Transverse colon (tissue), 4 donors: ENCODE results near the gene URGCP. TPM values are rescaled to one million over a fixed set of nuclear protein-coding genes. Genes with fewer than 3 reads are reported as not detected.

Source experiments
- DNase-seq: peaks from one replicate; pipeline ENCODE4 v3.0.0-alpha.2; 2019
- H3K27ac ChIP-seq, 4 donors: fragments of 200-600 bp; sonication (generic); 2 replicates each; pipeline ENCODE4 v1.5.1; 2016 to 2018; ENCODE audit warnings: inconsistent platforms in 4 of 4
- H3K27me3 ChIP-seq: fragments of 200-600 bp; sonication (generic); 2 replicates; pipeline ENCODE4 v1.5.1; 2017; ENCODE audit warnings: inconsistent platforms
- H3K36me3 ChIP-seq, 4 donors: fragments of 200-600 bp; sonication (generic); 2 replicates each; pipeline ENCODE4 v1.5.1; 2017 to 2019; ENCODE audit warnings: inconsistent platforms in 4 of 4
- H3K4me1 ChIP-seq, 4 donors: fragments of 200-600 bp; sonication (generic); 2 replicates each; pipeline ENCODE4 v1.5.1; 2017 to 2020; ENCODE audit warnings: inconsistent platforms in 4 of 4
- H3K4me3 ChIP-seq, 4 donors: fragments of 200-600 bp; sonication (generic); 1 replicate in 1 of 4; 2 replicates in 3 of 4; pipeline versions ENCODE4 v1.5.1 to v1.6.1; 2017 to 2019; ENCODE audit warnings: inconsistent platforms in 4 of 4
- H3K9me3 ChIP-seq, 2 donors: fragments of 200-600 bp; sonication (generic); 2 replicates each; pipeline ENCODE4 v1.5.1; 2017 to 2019; ENCODE audit warnings: inconsistent platforms in 2 of 2
- EP300 ChIP-seq: sonication (generic); formaldehyde crosslinking; IDR thresholded peaks from one replicate; pipeline ENCODE4 v1.6.1; 2017; ENCODE audit warnings: antibody characterized with exemption, low read depth
- POLR2A ChIP-seq: fragments of 450-650 bp; IDR thresholded peaks from one replicate; pipeline ENCODE4 v1.6.1; 2016; ENCODE audit warnings: antibody characterized with exemption, mild to moderate bottlenecking, moderate library complexity
- POLR2AphosphoS5 ChIP-seq, 3 donors: sonication (generic); formaldehyde crosslinking; IDR thresholded peaks; one replicate each; pipeline ENCODE4 v1.6.1; 2016; ENCODE audit warnings: antibody characterized with exemption in 3 of 3
- WGBS, 2 donors: methylation state at CpG; one replicate each; pipeline ENCODE4 v1.1.5; 2018; ENCODE audit warnings: low coverage in 1 of 2; 5-methylcytosine and 5-hydroxymethylcytosine counted together
- in situ Hi-C, 4 donors: fragments of 200-750 bp; cut with MboI; loops; one replicate each; pipeline versions ENCODE4 v1.15.0 to v1.15.1; 2017; ENCODE audit warnings: low sequenced_read_pairs in 3 of 4, low pct_ligation_motif_present in 1 of 4, low pct_unique_long_range_greater_than_20kb in 1 of 4
- intact Hi-C: fragments of 100-400 bp; cut with DNase I; formaldehyde crosslinking; loops from one replicate; pipeline ENCODE4 v1.15.1; 2023; ENCODE audit warnings: low total_unique reads
- total RNA-seq, 4 donors: library from RNA; depleted of rRNA; stranded (reverse); fragments of >200 nt; gene quantifications; one replicate each; pipeline ENCODE4 v1.1.0, GENCODE V29; 2016
- TF ChIP-seq, protein P1 (sequence below), 5 experiments: fragments of 200-600 bp in 3 of 5; fragments of 450-650 bp in 2 of 5; sonication (generic) in 3 of 5; IDR thresholded peaks; 1 replicate in 2 of 5; 2 replicates in 3 of 5; pipeline ENCODE4 v1.5.1; 2016 to 2017; ENCODE audit warnings: antibody characterized with exemption in 5 of 5, inconsistent platforms in 3 of 5, mild to moderate bottlenecking in 2 of 5, moderate library complexity in 1 of 5

The URGCP gene
- total RNA-seq, 4 donors from 2014 or later = 54.5 to 84.2 (median 58.2) TPM

DNA sequence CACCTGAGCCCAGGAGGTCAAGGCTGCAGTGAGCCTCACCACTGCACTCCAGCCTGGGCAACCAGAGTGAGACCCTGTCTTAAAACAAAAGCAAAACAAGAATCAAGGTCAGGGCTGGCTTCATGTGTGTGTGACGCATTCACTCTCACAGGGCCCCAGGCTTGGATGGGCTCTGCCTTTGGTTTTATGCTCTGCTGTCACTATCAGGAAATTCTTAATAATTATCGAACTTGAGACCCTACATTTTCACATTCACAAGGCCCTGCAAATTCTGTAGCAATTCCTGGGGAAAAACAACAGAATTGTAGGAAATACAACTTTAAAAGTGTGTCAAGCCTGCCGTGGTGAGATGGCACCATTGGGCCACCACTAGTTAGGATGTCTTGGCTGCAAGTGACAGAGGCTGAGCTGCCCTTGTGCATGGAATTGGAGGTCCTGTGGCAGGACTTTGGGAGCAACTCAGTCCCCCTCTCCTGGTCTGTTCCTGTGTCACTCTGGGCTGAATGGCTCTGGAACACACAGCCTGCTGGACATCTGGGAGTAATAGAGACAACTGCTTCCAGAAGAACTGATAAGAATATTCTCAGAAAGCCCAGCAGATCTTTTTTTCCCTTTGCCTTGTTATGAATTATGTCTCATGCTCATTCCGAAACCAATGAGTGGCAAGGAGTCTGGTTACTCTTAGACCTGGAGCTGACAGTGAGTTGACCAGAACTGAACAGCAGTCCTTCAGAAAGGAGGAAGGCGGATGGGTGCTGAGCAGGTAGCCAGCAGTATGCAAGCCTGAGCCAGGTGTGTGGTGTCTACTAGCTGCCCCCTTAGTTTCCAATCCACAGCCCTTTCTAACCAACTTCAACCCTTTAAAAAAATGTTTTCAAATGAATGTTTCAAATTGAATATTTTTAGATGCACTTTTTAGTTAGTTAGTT, 23.4 kb upstream of the URGCP start:
- in situ Hi-C loops = no loop called here
- Histone ChIP-seq H3K27me3 (no peaks in the 10 kb centered on the region), H3K36me3 (no peaks in the 10 kb centered on the region), H3K4me1 (peaks cover 0 to 19% (median 13%) of the 10 kb centered on the region in 4 donors), H3K4me3 (no peak overlapping the region), H3K9me3 (no peaks in the 10 kb centered on the region), H3K27ac (no peak overlapping the region)
- 99 to 100% methylated on average over 1 to 5 of the region's 5 CpGs for WGBS, 2 donors
- no peak for DNase-seq
- intact Hi-C loops = no loop called here
- TF ChIP-seq EP300 = no peak
- TF ChIP-seq, protein P1, sequence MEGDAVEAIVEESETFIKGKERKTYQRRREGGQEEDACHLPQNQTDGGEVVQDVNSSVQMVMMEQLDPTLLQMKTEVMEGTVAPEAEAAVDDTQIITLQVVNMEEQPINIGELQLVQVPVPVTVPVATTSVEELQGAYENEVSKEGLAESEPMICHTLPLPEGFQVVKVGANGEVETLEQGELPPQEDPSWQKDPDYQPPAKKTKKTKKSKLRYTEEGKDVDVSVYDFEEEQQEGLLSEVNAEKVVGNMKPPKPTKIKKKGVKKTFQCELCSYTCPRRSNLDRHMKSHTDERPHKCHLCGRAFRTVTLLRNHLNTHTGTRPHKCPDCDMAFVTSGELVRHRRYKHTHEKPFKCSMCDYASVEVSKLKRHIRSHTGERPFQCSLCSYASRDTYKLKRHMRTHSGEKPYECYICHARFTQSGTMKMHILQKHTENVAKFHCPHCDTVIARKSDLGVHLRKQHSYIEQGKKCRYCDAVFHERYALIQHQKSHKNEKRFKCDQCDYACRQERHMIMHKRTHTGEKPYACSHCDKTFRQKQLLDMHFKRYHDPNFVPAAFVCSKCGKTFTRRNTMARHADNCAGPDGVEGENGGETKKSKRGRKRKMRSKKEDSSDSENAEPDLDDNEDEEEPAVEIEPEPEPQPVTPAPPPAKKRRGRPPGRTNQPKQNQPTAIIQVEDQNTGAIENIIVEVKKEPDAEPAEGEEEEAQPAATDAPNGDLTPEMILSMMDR (IDR thresholded peaks at IDR 0.05) = no peak
- TF ChIP-seq POLR2A = no peak
- no peak for TF ChIP-seq POLR2AphosphoS5 (IDR thresholded peaks at IDR 0.05)

DNA sequence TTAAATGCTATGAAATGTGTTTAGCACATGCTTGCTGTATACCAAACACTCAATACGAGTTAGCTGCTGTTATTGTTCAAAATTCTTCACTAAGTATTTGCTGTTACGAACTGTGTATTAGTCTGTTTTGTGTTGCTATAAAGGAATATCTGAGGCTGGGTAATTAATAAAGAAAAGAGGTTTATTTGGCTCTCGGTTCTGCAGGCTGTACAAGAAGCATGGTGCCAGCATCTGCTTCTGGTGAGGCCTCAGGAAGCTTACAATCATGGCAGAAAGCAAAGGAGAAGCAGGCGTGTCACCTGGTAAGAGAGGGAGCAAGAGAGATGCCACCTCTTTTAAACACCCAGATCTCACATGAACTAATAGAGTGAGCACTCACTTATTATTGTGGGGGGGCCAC, 21.4 kb upstream of the URGCP start:
- Histone ChIP-seq H3K4me3 (no peak overlapping the region), H3K9me3 (no peaks in the 10 kb centered on the region), H3K36me3 (no peaks in the 10 kb centered on the region), H3K27ac (no peak overlapping the region), H3K27me3 (no peaks in the 10 kb centered on the region), H3K4me1 (peaks cover 0 to 20% (median 13%) of the 10 kb centered on the region in 4 donors)
- 96 to 100% methylated on average over 3 to 4 of the region's 4 CpGs for WGBS, 2 donors
- intact Hi-C loops (no loop called here), in situ Hi-C loops (no loop called here)
- DNase-seq = no peak
- TF ChIP-seq, protein P1 (IDR thresholded peaks at IDR 0.05) = no peak
- TF ChIP-seq POLR2AphosphoS5 (IDR thresholded peaks at IDR 0.05) (no peak), POLR2A (no peak), EP300 (no peak)

DNA sequence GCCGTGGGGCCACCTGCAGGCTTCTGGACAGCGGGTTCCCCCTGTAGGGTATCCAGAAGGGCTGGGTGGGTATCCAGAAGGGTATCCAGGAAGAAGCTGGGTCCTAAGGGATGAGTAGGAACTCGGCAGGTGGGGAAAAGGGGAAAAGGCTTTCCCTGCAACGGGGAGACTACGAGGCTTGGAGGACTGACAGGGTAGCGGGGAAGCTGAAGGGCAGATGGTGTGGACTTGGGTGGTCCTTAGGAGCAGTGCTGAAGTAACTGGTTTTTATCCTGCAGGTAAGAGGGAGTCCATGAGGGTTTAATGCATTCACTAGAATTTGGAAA, 20.4 kb upstream of the URGCP start:
- H3K4me1 ChIP-seq = peaks cover 0 to 20% (median 13%) of the 10 kb centered on the region in 4 donors
- no peaks in the 10 kb centered on the region for H3K9me3 ChIP-seq
- H3K36me3 ChIP-seq = no peaks in the 10 kb centered on the region
- intact Hi-C loops = no loop called here
- DNase-seq = no peak
- peak overlapping the region; percentile 43 to 61 (median 54) for H3K4me3 ChIP-seq
- 0 to 3% methylated on average over 4 to 6 of the region's 6 CpGs for WGBS, 2 donors
- in situ Hi-C loops = no loop called here
- TF ChIP-seq POLR2AphosphoS5 (IDR thresholded peaks at IDR 0.05) = no peak
- no peak for TF ChIP-seq POLR2A
- TF ChIP-seq, protein P1 (IDR thresholded peaks at IDR 0.05) = peak in 1 of 5 experiments; percentile 12
- TF ChIP-seq EP300 = no peak
- H3K27ac ChIP-seq = peak overlapping the region; percentile 93 to 97 (median 95)
- H3K27me3 ChIP-seq = no peaks in the 10 kb centered on the region

DNA sequence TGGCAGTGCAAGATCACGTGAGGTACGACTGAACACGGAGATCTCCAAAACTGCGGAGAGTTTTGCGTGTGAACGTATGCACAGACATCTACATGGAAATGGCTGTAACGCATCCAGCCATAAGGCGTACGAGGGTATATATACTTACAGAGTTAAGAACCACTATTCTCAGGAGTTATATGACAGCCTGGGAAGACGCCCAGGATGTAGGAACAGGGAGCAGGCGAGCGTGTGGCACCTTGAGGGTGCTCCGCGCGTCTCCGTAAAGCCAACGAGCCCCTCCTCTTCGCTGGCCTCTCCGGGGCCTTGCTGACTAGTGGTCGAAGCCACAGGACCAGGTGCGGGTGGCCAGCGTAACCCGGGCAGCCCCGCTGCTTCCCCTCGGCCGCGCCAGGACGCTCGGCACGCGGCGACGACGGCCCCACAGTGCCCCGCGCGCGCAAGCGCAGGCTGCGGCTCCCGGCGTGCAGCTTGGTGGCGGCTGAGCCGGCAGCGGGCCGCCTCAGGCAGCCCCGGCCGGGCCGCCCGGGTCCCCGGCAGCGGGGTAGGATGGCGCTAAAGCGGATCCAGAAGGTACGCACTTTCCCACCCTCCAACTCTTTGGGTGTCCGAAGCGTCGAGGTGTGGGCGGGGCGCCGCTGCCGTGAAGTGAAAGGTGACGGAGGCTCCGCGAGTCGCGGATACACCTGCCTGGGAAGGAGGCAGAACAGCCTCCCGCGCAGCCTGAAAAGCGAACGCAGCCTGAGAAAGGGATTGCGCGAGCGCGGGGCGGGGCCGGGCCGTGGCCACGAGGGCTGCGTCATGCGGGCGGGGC, 19.8 kb upstream of the URGCP start, which contains the start of gene UBE2D4:
Gene UBE2D4 (plus strand): TSS at position 453 of the 814 bp plus-strand sequence. CDS start 97 bp downstream, at position 550.
- WGBS, 2 donors = 2% methylated on average over 44 of the region's 82 CpGs; no CpG with 5 or more reads in 1 of the 2 donors
- Histone ChIP-seq H3K27ac (peak within 1 kb of the TSS; percentile 93 to 97 (median 95)), H3K4me1 (peaks cover 0 to 20% (median 13%) of the 10 kb centered on the region in 4 donors), H3K27me3 (no peaks in the 10 kb centered on the region), H3K9me3 (no peaks in the 10 kb centered on the region), H3K4me3 (peak within 1 kb of the TSS; percentile 43 to 61 (median 54)), H3K36me3 (no peaks in the 10 kb centered on the region)
- TF ChIP-seq POLR2AphosphoS5 (IDR thresholded peaks at IDR 0.05) (peak; percentile 97 to 99 (median 98)), EP300 (no peak), POLR2A (peak; percentile 98)
- TF ChIP-seq, protein P1 (IDR thresholded peaks at IDR 0.05) = no peak
- peak; percentile 95 for DNase-seq
- in situ Hi-C loops = no loop called here
- intact Hi-C loops = no loop called here
